Coronary artery (tissue), 2 donors: ENCODE measurements around the gene MICALL2.

Source experiments
- DNase-seq: peaks from one replicate; pipeline ENCODE4 v3.0.0-alpha.2; 2017; ENCODE audit warnings: low spot score
- H3K27ac ChIP-seq, 2 donors: fragments of 200-600 bp; sonication (generic); one replicate each; pipeline ENCODE4 v1.5.1; 2016 to 2019
- H3K4me3 ChIP-seq: fragments of 200-600 bp; sonication (generic); 2 replicates; pipeline ENCODE4 v1.5.1; 2016; ENCODE audit warnings: mild to moderate bottlenecking, moderate library complexity
- CTCF ChIP-seq: fragments of 200-600 bp; sonication (generic); IDR thresholded peaks from one replicate; pipeline ENCODE4 v1.5.1; 2019; ENCODE audit warnings: antibody characterized with exemption

The MICALL2 gene

GRCh38 chr7:1393421-1393820, 65.8 kb downstream of the MICALL2 start:
- no peak for TF ChIP-seq CTCF
- Histone ChIP-seq H3K27ac (no peak overlapping the region), H3K4me3 (no peak overlapping the region)
- DNase-seq, result no peak

GRCh38 chr7:1392556-1392955, 66.7 kb downstream of the MICALL2 start:
- TF ChIP-seq CTCF, result no peak
- H3K4me3 ChIP-seq, result no peak overlapping the region
- no peak overlapping the region for H3K27ac ChIP-seq
- DNase-seq, result no peak

GRCh38 chr7:1391449-1391848, 67.8 kb downstream of the MICALL2 start:
- no peak overlapping the region for H3K27ac ChIP-seq
- no peak for TF ChIP-seq CTCF
- DNase-seq, result no peak
- H3K4me3 ChIP-seq, result no peak overlapping the region

GRCh38 chr7:1388703-1389335, 70.5 kb downstream of the MICALL2 start:
- no peak overlapping the region for H3K4me3 ChIP-seq
- no peak for TF ChIP-seq CTCF
- DNase-seq, result no peak
- H3K27ac ChIP-seq, result no peak overlapping the region

- no peak overlapping the region for H3K27ac ChIP-seq
- no peak overlapping the region for H3K4me3 ChIP-seq
- DNase-seq, result no peak
- TF ChIP-seq CTCF, result no peak
These were observed 71.1 kb downstream of the MICALL2 start for GRCh38 chr7:1388021-1388702.

GRCh38 chr7:1387261-1387660, 72.0 kb downstream of the MICALL2 start:
- no peak overlapping the region for H3K27ac ChIP-seq
- no peak for TF ChIP-seq CTCF
- DNase-seq, result no peak
- no peak overlapping the region for H3K4me3 ChIP-seq

- TF ChIP-seq CTCF, result no peak
- Histone ChIP-seq H3K27ac (no peak overlapping the region), H3K4me3 (no peak overlapping the region)
- no peak for DNase-seq
These were observed 72.5 kb downstream of the MICALL2 start for GRCh38 chr7:1386623-1387220.
